Body of pancreas (tissue), 4 donors: ENCODE results near the gene RNPS1.

Source experiments
- POLR2A ChIP-seq, 3 donors: fragments of 450-650 bp; IDR thresholded peaks; one replicate each; pipeline ENCODE4 v1.6.1; 2016; ENCODE audit warnings: antibody characterized with exemption in 3 of 3, mild to moderate bottlenecking in 2 of 3
- TF ChIP-seq, protein P1 (sequence below), 7 experiments: fragments of 450-650 bp in 4 of 7; fragments of 200-600 bp in 3 of 7; sonication (generic) in 3 of 7; IDR thresholded peaks; one replicate each; pipeline ENCODE4 v1.5.1; 2016 to 2019; ENCODE audit warnings: antibody characterized with exemption in 7 of 7

DNA sequence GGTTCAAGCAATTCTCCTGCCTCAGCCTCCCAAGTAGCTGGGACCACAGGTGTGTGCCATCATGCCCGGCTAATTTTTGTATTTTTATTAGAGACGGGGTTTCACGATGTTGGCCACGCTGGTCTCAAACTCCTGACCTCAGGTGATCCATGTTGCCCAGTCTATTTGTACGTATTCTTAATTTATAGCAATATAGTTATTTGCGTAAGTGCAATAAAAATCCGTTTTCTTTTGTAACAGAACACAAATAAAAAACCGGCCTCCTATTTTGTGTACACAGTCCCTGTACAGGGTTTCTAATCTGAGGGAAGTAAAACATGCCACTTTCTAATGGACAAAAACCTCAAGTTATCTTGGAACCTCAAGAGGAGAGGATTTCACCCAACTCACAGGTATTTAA is 7.7 kb downstream of the RNPS1 start:
- TF ChIP-seq, protein P1, sequence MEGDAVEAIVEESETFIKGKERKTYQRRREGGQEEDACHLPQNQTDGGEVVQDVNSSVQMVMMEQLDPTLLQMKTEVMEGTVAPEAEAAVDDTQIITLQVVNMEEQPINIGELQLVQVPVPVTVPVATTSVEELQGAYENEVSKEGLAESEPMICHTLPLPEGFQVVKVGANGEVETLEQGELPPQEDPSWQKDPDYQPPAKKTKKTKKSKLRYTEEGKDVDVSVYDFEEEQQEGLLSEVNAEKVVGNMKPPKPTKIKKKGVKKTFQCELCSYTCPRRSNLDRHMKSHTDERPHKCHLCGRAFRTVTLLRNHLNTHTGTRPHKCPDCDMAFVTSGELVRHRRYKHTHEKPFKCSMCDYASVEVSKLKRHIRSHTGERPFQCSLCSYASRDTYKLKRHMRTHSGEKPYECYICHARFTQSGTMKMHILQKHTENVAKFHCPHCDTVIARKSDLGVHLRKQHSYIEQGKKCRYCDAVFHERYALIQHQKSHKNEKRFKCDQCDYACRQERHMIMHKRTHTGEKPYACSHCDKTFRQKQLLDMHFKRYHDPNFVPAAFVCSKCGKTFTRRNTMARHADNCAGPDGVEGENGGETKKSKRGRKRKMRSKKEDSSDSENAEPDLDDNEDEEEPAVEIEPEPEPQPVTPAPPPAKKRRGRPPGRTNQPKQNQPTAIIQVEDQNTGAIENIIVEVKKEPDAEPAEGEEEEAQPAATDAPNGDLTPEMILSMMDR (IDR thresholded peaks at IDR 0.05): no peak
- TF ChIP-seq POLR2A (IDR thresholded peaks at IDR 0.05): no peak
